ENCODE results near the gene TEX22. TPM values are rescaled to one million over a fixed set of nuclear protein-coding genes. Genes with fewer than 3 reads are reported as not detected.

The TEX22 gene
- total and polyA plus RNA-seq, 9 donors: 0.11 to 5.1 (median 2.5) TPM; not detected in 1

DNA sequence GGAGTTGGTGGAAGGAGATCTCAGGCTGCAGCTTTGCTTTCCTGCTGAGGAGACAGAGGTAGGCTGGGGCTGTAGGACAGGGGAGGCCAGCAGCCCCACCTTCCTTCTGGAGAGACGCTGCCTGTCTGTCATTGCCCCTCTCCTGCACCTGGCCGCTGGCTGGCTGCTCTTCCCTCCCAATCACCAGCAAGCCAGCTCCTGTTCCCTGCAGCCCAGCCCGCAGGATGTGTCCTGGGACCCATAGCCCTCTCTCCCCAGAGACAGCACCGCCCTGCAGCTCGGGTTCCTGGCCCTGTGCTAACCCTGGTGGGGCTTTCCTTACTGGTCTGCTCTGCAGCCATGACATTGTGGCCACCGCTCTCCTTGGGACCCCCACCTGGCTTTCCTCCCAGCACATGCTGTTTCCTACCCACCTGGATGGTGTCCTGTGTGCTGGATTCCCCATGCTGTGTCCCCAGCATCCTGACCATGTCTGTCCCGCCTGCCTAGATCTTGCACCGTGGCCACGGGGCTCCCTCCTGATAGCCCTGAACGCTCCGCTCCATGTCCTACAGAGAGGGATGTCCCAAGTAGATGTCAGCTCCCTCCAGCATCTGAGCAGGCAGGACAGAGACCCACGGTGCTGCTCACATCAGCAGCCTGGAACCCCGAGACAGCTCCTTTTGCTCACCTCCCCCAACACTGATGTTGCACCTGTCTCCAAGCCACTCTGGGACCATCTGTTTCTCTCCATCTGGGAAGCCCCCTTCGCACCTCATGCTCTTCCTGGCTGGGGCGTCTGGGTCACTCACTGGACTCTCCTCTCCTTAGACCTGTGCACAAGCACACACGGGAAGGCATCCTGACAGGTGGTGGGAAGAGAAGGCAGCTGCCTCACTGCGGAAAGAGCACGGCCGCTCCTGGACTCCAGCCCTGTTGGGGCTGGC lies 20.2 kb downstream of the TEX22 start:
- Histone ChIP-seq H3K4me1 (ENCODE audit: insufficient read depth) (peaks cover 21% of the 10 kb centered on the region), H3K27ac (no peak overlapping the region), H3K36me3 (no peaks in the 10 kb centered on the region), H3K9me3 (no peaks in the 10 kb centered on the region), H3K27me3 (no peaks in the 10 kb centered on the region), H3K4me3 (peak overlapping the region; percentile 56)
- peak in 1 of 5 donors; percentile 32 for DNase-seq
- TF ChIP-seq POLR2A (IDR thresholded peaks at IDR 0.05) (no peak), EP300 (IDR thresholded peaks at IDR 0.05) (no peak)
- TF ChIP-seq, protein P1, sequence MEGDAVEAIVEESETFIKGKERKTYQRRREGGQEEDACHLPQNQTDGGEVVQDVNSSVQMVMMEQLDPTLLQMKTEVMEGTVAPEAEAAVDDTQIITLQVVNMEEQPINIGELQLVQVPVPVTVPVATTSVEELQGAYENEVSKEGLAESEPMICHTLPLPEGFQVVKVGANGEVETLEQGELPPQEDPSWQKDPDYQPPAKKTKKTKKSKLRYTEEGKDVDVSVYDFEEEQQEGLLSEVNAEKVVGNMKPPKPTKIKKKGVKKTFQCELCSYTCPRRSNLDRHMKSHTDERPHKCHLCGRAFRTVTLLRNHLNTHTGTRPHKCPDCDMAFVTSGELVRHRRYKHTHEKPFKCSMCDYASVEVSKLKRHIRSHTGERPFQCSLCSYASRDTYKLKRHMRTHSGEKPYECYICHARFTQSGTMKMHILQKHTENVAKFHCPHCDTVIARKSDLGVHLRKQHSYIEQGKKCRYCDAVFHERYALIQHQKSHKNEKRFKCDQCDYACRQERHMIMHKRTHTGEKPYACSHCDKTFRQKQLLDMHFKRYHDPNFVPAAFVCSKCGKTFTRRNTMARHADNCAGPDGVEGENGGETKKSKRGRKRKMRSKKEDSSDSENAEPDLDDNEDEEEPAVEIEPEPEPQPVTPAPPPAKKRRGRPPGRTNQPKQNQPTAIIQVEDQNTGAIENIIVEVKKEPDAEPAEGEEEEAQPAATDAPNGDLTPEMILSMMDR (IDR thresholded peaks at IDR 0.05): no peak
- 63 to 70% (median 66%) methylated on average over 19 of the region's 19 CpGs for WGBS, 3 donors
- intact Hi-C loops (cut with DNase I): loop anchor here in 1 of 4 donors (10.0 kb wide), 1 partner anchor 56 kb away; the partner anchor contains the start of gene CRIP2

DNA sequence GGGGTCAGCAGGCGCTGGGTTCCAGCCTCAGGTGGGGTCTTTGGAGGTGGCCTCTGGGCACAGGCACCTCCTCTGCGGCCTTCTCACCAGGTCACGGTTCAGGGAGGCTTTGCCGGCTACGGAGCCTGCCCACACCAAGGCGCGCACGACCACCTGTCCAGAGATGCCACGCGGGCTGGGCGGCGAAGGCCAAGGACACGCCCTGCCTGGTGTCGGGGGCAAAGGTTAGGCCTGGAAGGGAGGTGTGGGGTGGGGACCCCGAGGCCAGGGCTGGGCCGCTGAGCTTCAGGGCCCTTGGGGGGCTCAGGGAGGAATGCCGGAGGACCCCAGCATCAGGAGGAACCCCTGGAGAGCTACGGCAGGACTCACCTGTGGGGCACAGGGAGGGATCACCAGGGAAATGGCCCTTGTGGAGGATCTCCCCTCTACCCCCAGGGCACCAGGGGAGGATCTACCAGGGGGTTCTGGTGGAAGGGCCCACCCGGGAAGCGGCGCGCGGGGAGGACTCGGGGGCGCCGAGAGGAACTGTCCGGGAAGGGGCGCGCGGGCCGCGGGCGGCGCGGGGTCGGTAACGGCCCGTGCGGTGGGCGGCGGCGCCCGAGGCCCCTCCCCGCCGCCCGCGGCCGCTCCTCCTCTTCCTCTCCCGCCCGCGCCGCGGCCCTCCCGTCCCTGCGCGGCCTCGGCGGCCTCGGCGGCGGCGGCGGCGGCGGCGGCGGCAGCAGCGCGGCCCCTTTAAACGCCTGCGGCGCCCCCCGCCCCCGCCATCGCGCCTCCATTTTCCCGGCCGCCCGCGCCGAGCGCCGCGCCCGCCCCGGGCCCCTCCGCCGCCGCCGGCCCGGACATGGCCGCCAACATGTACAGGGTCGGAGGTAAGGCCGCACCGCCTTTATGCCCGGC lies 21.1 kb downstream of the TEX22 start, which contains the start of gene MTA1:
Gene MTA1 (plus strand): TSS at position 633 of the 897 bp plus-strand sequence. CDS start 209 bp downstream, at position 842.
- Histone ChIP-seq H3K9me3 (no peaks in the 10 kb centered on the region), H3K4me3 (peak within 1 kb of the TSS; percentile 56), H3K4me1 (ENCODE audit: insufficient read depth) (peaks cover 20% of the 10 kb centered on the region), H3K27ac (peak within 1 kb of the TSS; percentile 48 to 72), H3K27me3 (no peaks in the 10 kb centered on the region), H3K36me3 (no peaks in the 10 kb centered on the region)
- TF ChIP-seq, protein P1 (IDR thresholded peaks at IDR 0.05): no peak
- TF ChIP-seq POLR2A (IDR thresholded peaks at IDR 0.05) (no peak), EP300 (IDR thresholded peaks at IDR 0.05) (no peak)
- WGBS, 3 donors: 2 to 13% (median 2%) methylated on average over 18 to 95 of the region's 96 CpGs
- intact Hi-C loops (cut with DNase I): loop anchor here in 2 of 4 donors (10.0 kb wide), 1 partner anchor 55 kb away; the partner anchor contains the start of gene CRIP2 (in 2 of the 2)
- peak in 2 of 5 donors; percentile 53 to 60 for DNase-seq

DNA sequence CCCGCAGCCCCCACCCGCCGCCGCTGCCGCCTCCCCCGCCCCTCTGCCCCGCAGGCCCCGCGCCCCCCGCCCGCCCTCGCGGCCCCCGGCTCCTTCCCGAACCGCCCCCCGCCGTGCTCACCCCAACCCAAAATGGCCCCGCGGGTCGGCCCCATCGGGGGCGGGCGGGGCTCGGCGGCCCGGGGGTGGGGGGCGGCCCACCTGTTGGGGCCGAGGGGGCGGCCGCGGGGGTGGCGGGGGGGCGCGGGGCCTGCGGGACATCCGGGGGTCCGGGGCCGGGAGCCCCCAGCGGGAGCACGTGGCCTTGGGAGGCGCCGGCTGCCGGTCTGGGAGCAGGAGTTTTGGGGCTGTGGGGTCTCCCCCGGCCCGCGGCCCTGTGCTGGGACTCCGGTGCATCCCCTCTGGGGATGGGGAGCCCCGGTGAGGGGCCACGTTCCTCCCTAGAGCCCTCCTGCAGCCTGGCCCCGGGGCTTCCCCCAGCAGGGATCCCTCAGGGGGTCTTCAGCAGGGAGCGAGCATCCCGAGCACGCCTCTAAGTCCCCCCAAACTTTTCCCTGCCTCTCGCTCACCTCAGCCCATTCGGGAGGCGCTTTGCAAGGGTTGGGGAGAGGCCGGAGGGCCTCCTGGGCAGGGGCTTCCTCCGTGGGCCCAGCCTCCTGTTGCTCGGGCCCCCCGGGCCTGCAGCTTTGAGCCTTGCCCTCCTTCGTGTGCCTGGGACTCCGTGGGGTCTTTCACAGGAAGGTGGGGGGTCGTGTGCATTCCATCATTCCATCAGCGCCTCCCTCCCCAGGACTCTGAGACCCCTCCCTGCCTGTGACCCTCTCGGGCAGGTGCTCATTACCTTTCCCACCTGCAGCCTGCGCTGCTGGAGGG lies 22.0 kb downstream of the TEX22 start:
- no peaks in the 10 kb centered on the region for H3K27me3 ChIP-seq
- H3K36me3 ChIP-seq: no peaks in the 10 kb centered on the region
- WGBS, 3 donors: 1 to 3% (median 2%) methylated on average over 27 to 67 of the region's 67 CpGs
- intact Hi-C loops (cut with DNase I): loop anchor here in 1 of 4 donors (10.0 kb wide), 1 partner anchor 54 kb away; the partner anchor contains the start of gene CRIP2
- no peaks in the 10 kb centered on the region for H3K9me3 ChIP-seq
- peak overlapping the region; percentile 56 for H3K4me3 ChIP-seq
- H3K27ac ChIP-seq: peak overlapping the region; percentile 33 to 48
- H3K4me1 ChIP-seq (ENCODE audit: insufficient read depth): peaks cover 19% of the 10 kb centered on the region
- no peak for TF ChIP-seq POLR2A (IDR thresholded peaks at IDR 0.05)
- TF ChIP-seq EP300 (IDR thresholded peaks at IDR 0.05): no peak
- TF ChIP-seq, protein P1 (IDR thresholded peaks at IDR 0.05): no peak
- DNase-seq: no peak

Data from ovary (tissue), 9 donors.